Neural cell (in vitro differentiated cells): ENCODE results near the gene RAPGEF5.

ENCODE experiments used
- EP300 ChIP-seq: fragments of 450-650 bp; conservative IDR thresholded peaks from 2 replicates; pipeline ENCODE4 v1.6.1; 2014; ENCODE audit warnings: antibody characterized with exemption, mild to moderate bottlenecking, moderate library complexity; ENCODE audit not compliant: poor library complexity, severe bottlenecking
- EZH2 ChIP-seq: fragments of 200-600, 300-800 bp; shearing (Covaris generic), sonication (generic); IDR thresholded peaks from 2 replicates; pipeline ENCODE4 v1.6.1; 2014; ENCODE audit warnings: antibody characterized with exemption, low read length, borderline replicate concordance, mild to moderate bottlenecking; ENCODE audit not compliant: insufficient read depth, poor library complexity, severe bottlenecking
- MXI1 ChIP-seq: fragments of 450-650 bp; conservative IDR thresholded peaks from 2 replicates; pipeline ENCODE4 v1.6.1; 2014; ENCODE audit warnings: antibody characterized with exemption, mild to moderate bottlenecking; ENCODE audit not compliant: poor library complexity, severe bottlenecking
- POLR2AphosphoS5 ChIP-seq: IDR thresholded peaks from 2 replicates; pipeline ENCODE4 v1.6.1; 2012
- SMC3 ChIP-seq: fragments of 450-650 bp; conservative IDR thresholded peaks from 2 replicates; pipeline ENCODE4 v1.6.1; 2014; ENCODE audit warnings: antibody characterized with exemption, mild to moderate bottlenecking, moderate library complexity; ENCODE audit not compliant: poor library complexity
- TAF1 ChIP-seq: IDR thresholded peaks from 2 replicates; pipeline ENCODE4 v1.6.1; 2012; ENCODE audit warnings: low read depth
- TF ChIP-seq, protein P1 (sequence below): fragments of 450-650 bp; IDR thresholded peaks from 2 replicates; pipeline ENCODE4 v1.5.1; 2014; ENCODE audit warnings: antibody characterized with exemption, mild to moderate bottlenecking, moderate library complexity; ENCODE audit not compliant: poor library complexity, severe bottlenecking
- TF ChIP-seq, protein P2 (sequence below): IDR thresholded peaks from 2 replicates; pipeline ENCODE4 v1.6.1; 2012; ENCODE audit warnings: borderline replicate concordance

DNA sequence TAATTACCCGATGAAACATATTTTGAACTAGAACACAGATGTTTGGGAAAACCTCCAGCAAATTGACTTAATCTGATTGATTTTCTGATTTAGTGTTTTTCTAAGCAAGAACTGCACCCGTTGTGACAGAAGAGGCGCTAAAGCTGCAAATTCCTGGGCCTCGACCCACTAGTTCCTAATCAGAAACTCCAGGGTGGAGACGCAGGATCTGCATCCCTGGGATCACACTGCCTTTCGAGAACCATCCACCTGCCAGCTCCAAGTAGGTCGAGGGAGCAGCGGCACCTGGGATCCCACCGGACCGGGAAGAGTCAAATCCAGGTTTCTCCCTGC, 274.4 kb downstream of the RAPGEF5 start:
- TF ChIP-seq EZH2 (no peak), POLR2AphosphoS5 (no peak), MXI1 (no peak), EP300 (no peak), TAF1 (no peak), SMC3 (no peak)
- TF ChIP-seq, protein P1, sequence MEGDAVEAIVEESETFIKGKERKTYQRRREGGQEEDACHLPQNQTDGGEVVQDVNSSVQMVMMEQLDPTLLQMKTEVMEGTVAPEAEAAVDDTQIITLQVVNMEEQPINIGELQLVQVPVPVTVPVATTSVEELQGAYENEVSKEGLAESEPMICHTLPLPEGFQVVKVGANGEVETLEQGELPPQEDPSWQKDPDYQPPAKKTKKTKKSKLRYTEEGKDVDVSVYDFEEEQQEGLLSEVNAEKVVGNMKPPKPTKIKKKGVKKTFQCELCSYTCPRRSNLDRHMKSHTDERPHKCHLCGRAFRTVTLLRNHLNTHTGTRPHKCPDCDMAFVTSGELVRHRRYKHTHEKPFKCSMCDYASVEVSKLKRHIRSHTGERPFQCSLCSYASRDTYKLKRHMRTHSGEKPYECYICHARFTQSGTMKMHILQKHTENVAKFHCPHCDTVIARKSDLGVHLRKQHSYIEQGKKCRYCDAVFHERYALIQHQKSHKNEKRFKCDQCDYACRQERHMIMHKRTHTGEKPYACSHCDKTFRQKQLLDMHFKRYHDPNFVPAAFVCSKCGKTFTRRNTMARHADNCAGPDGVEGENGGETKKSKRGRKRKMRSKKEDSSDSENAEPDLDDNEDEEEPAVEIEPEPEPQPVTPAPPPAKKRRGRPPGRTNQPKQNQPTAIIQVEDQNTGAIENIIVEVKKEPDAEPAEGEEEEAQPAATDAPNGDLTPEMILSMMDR = no peak
- TF ChIP-seq, protein P2, sequence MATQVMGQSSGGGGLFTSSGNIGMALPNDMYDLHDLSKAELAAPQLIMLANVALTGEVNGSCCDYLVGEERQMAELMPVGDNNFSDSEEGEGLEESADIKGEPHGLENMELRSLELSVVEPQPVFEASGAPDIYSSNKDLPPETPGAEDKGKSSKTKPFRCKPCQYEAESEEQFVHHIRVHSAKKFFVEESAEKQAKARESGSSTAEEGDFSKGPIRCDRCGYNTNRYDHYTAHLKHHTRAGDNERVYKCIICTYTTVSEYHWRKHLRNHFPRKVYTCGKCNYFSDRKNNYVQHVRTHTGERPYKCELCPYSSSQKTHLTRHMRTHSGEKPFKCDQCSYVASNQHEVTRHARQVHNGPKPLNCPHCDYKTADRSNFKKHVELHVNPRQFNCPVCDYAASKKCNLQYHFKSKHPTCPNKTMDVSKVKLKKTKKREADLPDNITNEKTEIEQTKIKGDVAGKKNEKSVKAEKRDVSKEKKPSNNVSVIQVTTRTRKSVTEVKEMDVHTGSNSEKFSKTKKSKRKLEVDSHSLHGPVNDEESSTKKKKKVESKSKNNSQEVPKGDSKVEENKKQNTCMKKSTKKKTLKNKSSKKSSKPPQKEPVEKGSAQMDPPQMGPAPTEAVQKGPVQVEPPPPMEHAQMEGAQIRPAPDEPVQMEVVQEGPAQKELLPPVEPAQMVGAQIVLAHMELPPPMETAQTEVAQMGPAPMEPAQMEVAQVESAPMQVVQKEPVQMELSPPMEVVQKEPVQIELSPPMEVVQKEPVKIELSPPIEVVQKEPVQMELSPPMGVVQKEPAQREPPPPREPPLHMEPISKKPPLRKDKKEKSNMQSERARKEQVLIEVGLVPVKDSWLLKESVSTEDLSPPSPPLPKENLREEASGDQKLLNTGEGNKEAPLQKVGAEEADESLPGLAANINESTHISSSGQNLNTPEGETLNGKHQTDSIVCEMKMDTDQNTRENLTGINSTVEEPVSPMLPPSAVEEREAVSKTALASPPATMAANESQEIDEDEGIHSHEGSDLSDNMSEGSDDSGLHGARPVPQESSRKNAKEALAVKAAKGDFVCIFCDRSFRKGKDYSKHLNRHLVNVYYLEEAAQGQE = no peak
